ENCODE data around the gene TPD52L1. TPM values are rescaled to one million over a fixed set of nuclear protein-coding genes. Genes with fewer than 3 reads are reported as not detected.

The TPD52L1 gene
- total and polyA plus RNA-seq, 2 donors from 2014 or later = 69.1 to 91.1 TPM

DNA sequence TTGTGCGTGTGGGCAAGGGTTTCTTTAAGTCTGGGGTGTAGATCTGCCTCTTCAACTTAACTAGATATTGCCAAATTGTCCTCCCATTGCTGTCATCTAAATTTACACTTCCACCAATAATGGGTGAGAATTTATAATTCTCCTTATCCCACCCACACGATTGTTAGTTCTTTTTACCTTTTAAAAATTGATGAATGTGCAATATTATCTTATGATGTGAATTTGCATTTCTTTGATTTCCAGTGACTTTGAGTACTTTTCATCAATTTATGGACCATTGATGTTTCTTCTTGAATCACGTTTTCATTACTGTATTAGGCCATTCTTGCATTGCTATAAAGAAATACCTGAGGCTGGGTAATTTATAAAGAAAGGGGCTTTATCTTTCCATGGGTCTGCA, 17.2 kb upstream of the TPD52L1 start:
- Histone ChIP-seq H3K9me3 (ENCODE audit: control insufficient read depth in 2 of 3, insufficient read depth in 1 of 3, low read length in 3 of 3) (no peaks in the 10 kb centered on the region), H3K4me1 (ENCODE audit: control insufficient read depth in 2 of 3, insufficient read depth in 2 of 3, low read depth in 1 of 3, low read length in 3 of 3) (no peaks in the 10 kb centered on the region), H3K9ac (ENCODE audit: low read length in 3 of 3) (no peak overlapping the region), H3K4me3 (ENCODE audit: low read length in 3 of 3) (no peak overlapping the region), H3K27ac (ENCODE audit: low read depth in 2 of 2, low read length in 2 of 2) (no peak overlapping the region), H3K27me3 (ENCODE audit: control insufficient read depth, insufficient read depth, low read length) (no peaks in the 10 kb centered on the region), H3K36me3 (ENCODE audit: control insufficient read depth in 2 of 3, insufficient read depth in 3 of 3, low read length in 3 of 3) (no peaks in the 10 kb centered on the region)
- TF ChIP-seq, protein P1, sequence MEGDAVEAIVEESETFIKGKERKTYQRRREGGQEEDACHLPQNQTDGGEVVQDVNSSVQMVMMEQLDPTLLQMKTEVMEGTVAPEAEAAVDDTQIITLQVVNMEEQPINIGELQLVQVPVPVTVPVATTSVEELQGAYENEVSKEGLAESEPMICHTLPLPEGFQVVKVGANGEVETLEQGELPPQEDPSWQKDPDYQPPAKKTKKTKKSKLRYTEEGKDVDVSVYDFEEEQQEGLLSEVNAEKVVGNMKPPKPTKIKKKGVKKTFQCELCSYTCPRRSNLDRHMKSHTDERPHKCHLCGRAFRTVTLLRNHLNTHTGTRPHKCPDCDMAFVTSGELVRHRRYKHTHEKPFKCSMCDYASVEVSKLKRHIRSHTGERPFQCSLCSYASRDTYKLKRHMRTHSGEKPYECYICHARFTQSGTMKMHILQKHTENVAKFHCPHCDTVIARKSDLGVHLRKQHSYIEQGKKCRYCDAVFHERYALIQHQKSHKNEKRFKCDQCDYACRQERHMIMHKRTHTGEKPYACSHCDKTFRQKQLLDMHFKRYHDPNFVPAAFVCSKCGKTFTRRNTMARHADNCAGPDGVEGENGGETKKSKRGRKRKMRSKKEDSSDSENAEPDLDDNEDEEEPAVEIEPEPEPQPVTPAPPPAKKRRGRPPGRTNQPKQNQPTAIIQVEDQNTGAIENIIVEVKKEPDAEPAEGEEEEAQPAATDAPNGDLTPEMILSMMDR (IDR thresholded peaks at IDR 0.05; ENCODE audit: borderline replicate concordance, extremely low read depth, insufficient read depth) = no peak
- FAIRE-seq (no peak), DNase-seq (no peak)
- intact Hi-C loops (cut with DNase I) = no loop called here

DNA sequence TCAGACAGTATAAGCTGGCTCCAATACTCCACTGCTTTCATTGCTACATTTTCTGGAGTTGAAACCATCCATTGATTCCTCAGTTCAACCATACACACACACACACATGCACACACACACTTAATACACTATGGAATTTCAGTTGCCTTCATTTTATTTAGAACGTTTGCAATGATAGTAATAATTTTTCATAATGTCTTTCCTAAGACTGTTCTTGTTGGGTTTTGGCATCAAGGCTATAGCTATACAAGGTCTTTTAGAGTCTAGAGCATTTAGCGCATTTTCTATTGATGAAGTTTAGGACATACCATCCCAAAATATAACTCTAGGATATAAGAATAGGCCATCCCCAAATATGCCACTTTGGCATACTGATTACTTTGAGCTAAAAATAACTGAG, 15.5 kb upstream of the TPD52L1 start:
- FAIRE-seq = no peak
- no peak overlapping the region for H3K9ac ChIP-seq (ENCODE audit: low read length in 3 of 3)
- no peaks in the 10 kb centered on the region for H3K27me3 ChIP-seq (ENCODE audit: control insufficient read depth, insufficient read depth, low read length)
- no peaks in the 10 kb centered on the region for H3K4me1 ChIP-seq (ENCODE audit: control insufficient read depth in 2 of 3, insufficient read depth in 2 of 3, low read depth in 1 of 3, low read length in 3 of 3)
- H3K4me3 ChIP-seq (ENCODE audit: low read length in 3 of 3) = no peak overlapping the region
- intact Hi-C loops (cut with DNase I) = no loop called here
- H3K9me3 ChIP-seq (ENCODE audit: control insufficient read depth in 2 of 3, insufficient read depth in 1 of 3, low read length in 3 of 3) = no peaks in the 10 kb centered on the region
- no peak overlapping the region for H3K27ac ChIP-seq (ENCODE audit: low read depth in 2 of 2, low read length in 2 of 2)
- H3K36me3 ChIP-seq (ENCODE audit: control insufficient read depth in 2 of 3, insufficient read depth in 3 of 3, low read length in 3 of 3) = no peaks in the 10 kb centered on the region
- TF ChIP-seq, protein P1 (IDR thresholded peaks at IDR 0.05; ENCODE audit: borderline replicate concordance, extremely low read depth, insufficient read depth) = no peak
- DNase-seq = no peak

DNA sequence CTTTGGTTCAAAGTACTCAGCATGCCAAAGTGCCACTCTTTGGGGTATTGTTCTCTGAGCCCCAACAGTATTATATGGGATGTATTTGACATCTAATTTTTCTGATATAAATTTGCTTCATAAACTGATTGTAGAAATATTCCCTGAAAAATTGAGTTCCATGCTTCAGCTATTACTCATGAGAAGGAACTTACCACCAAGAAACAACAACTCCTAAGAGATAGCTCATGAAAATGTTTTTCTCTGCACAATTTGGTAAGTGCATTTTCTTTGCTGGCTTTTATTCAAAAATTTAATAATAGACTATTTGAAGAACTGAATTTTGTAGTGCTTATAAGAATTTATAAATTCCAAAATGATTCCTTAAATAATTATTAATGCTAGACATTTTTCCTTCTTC, 12.8 kb upstream of the TPD52L1 start:
- intact Hi-C loops (cut with DNase I) = no loop called here
- H3K4me1 ChIP-seq (ENCODE audit: control insufficient read depth in 2 of 3, insufficient read depth in 2 of 3, low read depth in 1 of 3, low read length in 3 of 3) = no peaks in the 10 kb centered on the region
- no peak overlapping the region for H3K9ac ChIP-seq (ENCODE audit: low read length in 3 of 3)
- peak; percentile 21 for FAIRE-seq
- no peaks in the 10 kb centered on the region for H3K9me3 ChIP-seq (ENCODE audit: control insufficient read depth in 2 of 3, insufficient read depth in 1 of 3, low read length in 3 of 3)
- no peaks in the 10 kb centered on the region for H3K27me3 ChIP-seq (ENCODE audit: control insufficient read depth, insufficient read depth, low read length)
- H3K27ac ChIP-seq (ENCODE audit: low read depth in 2 of 2, low read length in 2 of 2) = no peak overlapping the region
- DNase-seq = no peak
- H3K36me3 ChIP-seq (ENCODE audit: control insufficient read depth in 2 of 3, insufficient read depth in 3 of 3, low read length in 3 of 3) = no peaks in the 10 kb centered on the region
- no peak overlapping the region for H3K4me3 ChIP-seq (ENCODE audit: low read length in 3 of 3)
- TF ChIP-seq, protein P1 (IDR thresholded peaks at IDR 0.05; ENCODE audit: borderline replicate concordance, extremely low read depth, insufficient read depth) = no peak

DNA sequence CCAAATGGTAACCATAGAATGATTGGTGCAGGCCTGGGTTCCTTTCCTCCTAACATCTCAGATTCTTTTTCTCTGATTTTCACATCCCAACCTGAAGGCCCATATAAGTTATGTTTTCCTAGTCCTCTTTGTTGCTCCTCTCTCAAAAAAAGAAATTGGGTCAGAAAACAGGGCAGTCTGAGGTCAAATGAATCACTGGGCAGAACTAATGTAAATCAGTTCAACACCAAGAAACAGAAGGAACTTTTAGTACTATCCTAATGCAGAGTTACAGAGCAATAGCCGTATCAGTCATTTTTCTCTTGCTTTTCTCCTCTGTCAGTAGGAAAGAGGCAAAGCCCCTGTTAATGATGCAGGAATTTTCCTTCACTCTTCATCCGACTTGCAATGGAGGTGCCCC, 11.0 kb upstream of the TPD52L1 start:
- intact Hi-C loops (cut with DNase I) = no loop called here
- TF ChIP-seq, protein P1 (IDR thresholded peaks at IDR 0.05; ENCODE audit: borderline replicate concordance, extremely low read depth, insufficient read depth) = no peak
- Histone ChIP-seq H3K4me3 (ENCODE audit: low read length in 3 of 3) (no peak overlapping the region), H3K27me3 (ENCODE audit: control insufficient read depth, insufficient read depth, low read length) (no peaks in the 10 kb centered on the region), H3K9me3 (ENCODE audit: control insufficient read depth in 2 of 3, insufficient read depth in 1 of 3, low read length in 3 of 3) (no peaks in the 10 kb centered on the region), H3K36me3 (ENCODE audit: control insufficient read depth in 2 of 3, insufficient read depth in 3 of 3, low read length in 3 of 3) (no peaks in the 10 kb centered on the region), H3K4me1 (ENCODE audit: control insufficient read depth in 2 of 3, insufficient read depth in 2 of 3, low read depth in 1 of 3, low read length in 3 of 3) (no peaks in the 10 kb centered on the region), H3K9ac (ENCODE audit: low read length in 3 of 3) (no peak overlapping the region), H3K27ac (ENCODE audit: low read depth in 2 of 2, low read length in 2 of 2) (no peak overlapping the region)
- FAIRE-seq (no peak), DNase-seq (no peak)
